Karpas-422 (cell line): ENCODE measurements around the gene BICRA. TPM values are rescaled to one million over a fixed set of nuclear protein-coding genes. Genes with fewer than 3 reads are reported as not detected.

Source experiments
- DNase-seq: peaks from one replicate; pipeline ENCODE4 v3.0.0-alpha.2; 2015
- H2AFZ ChIP-seq: fragments of 200-600 bp; sonication (generic); 2 replicates; pipeline ENCODE4 v1.6.1; 2014; ENCODE audit warnings: antibody characterized with exemption, low read length, mixed read lengths
- H3K27ac ChIP-seq: fragments of 200-600 bp; sonication (generic); 2 replicates; pipeline ENCODE4 v1.5.1; 2014; ENCODE audit warnings: mild to moderate bottlenecking, low read length, moderate library complexity
- H3K27me3 ChIP-seq: fragments of 200-600 bp; sonication (generic); 2 replicates; pipeline ENCODE4 v1.6.1; 2014; ENCODE audit warnings: low read length, mixed read lengths
- H3K36me3 ChIP-seq: fragments of 200-600 bp; sonication (generic); 2 replicates; pipeline ENCODE4 v1.6.1; 2014; ENCODE audit warnings: low read length, mixed read lengths; ENCODE audit not compliant: insufficient read depth
- H3K4me1 ChIP-seq: fragments of 200-600 bp; sonication (generic); 2 replicates; pipeline ENCODE4 v1.6.1; 2014; ENCODE audit warnings: mild to moderate bottlenecking, low read length, mixed read lengths
- H3K4me2 ChIP-seq: fragments of 200-600 bp; sonication (generic); 2 replicates; pipeline ENCODE4 v1.6.1; 2014; ENCODE audit warnings: low read length, low read depth, mild to moderate bottlenecking; ENCODE audit not compliant: poor library complexity, severe bottlenecking
- H3K4me3 ChIP-seq: fragments of 200-600 bp; sonication (generic); 2 replicates; pipeline ENCODE4 v1.5.1; 2014; ENCODE audit warnings: mild to moderate bottlenecking, antibody characterized with exemption, low read length, mixed read lengths
- H3K79me2 ChIP-seq: fragments of 200-600 bp; sonication (generic); 2 replicates; pipeline ENCODE4 v1.6.1; 2014; ENCODE audit warnings: mild to moderate bottlenecking, low read length, mixed read lengths
- H3K9ac ChIP-seq: fragments of 200-600 bp; sonication (generic); 2 replicates; pipeline ENCODE4 v1.6.0; 2014; ENCODE audit warnings: low read length
- H3K9me2 ChIP-seq: fragments of 200-600 bp; sonication (generic), shearing (Covaris generic); replicated peaks from 2 replicates; pipeline ENCODE4 v1.6.0; 2014; ENCODE audit warnings: mild to moderate bottlenecking, low read length, moderate library complexity; ENCODE audit not compliant: insufficient read depth
- H3K9me3 ChIP-seq: fragments of 300-700, 200-600 bp; sonication (generic); 2 replicates; pipeline ENCODE4 v1.6.1; 2014; ENCODE audit warnings: low read length, mixed read lengths
- H4K20me1 ChIP-seq: fragments of 200-600 bp; sonication (generic); 2 replicates; pipeline ENCODE4 v1.6.1; 2014; ENCODE audit warnings: mild to moderate bottlenecking, antibody characterized with exemption, low read length, low read depth; ENCODE audit not compliant: insufficient read depth
- total RNA-seq: library from RNA; depleted of rRNA; stranded (reverse); fragments of >200 nt; shearing (Covaris generic); gene quantifications from 2 replicates; pipeline ENCODE4 v1.2.3, GENCODE V29; 2014; ENCODE audit warnings: low replicate concordance

Gene BICRA
- total RNA-seq, 1 experiment from 2014 or later: 1.8 TPM

- no peak overlapping the region for H3K4me2 ChIP-seq
- H3K9me3 ChIP-seq: no peaks in the 10 kb centered on the region
- H3K9me2 ChIP-seq: no peaks in the 10 kb centered on the region
- DNase-seq: no peak
- H3K4me3 ChIP-seq: no peak overlapping the region
- no peak overlapping the region for H2AFZ ChIP-seq
- peaks cover 7% of the 10 kb centered on the region for H3K4me1 ChIP-seq
- no peaks in the 10 kb centered on the region for H3K36me3 ChIP-seq
- no peaks in the 10 kb centered on the region for H3K27me3 ChIP-seq
- no peak overlapping the region for H3K27ac ChIP-seq
- no peaks in the 10 kb centered on the region for H3K79me2 ChIP-seq
- no peaks in the 10 kb centered on the region for H4K20me1 ChIP-seq
- H3K9ac ChIP-seq: no peak overlapping the region
Measured at GRCh38 chr19:47679251-47679900, 70.4 kb downstream of the BICRA start.

- no peak overlapping the region for H3K9ac ChIP-seq
- H3K36me3 ChIP-seq: no peaks in the 10 kb centered on the region
- no peaks in the 10 kb centered on the region for H4K20me1 ChIP-seq
- DNase-seq: no peak
- H2AFZ ChIP-seq: no peak overlapping the region
- H3K27me3 ChIP-seq: no peaks in the 10 kb centered on the region
- no peak overlapping the region for H3K4me3 ChIP-seq
- H3K4me2 ChIP-seq: no peak overlapping the region
- peaks cover 7% of the 10 kb centered on the region for H3K4me1 ChIP-seq
- H3K79me2 ChIP-seq: no peaks in the 10 kb centered on the region
- H3K9me2 ChIP-seq: no peaks in the 10 kb centered on the region
- no peak overlapping the region for H3K27ac ChIP-seq
- H3K9me3 ChIP-seq: no peaks in the 10 kb centered on the region
Measured at GRCh38 chr19:47679922-47680857, 71.3 kb downstream of the BICRA start.

- Histone ChIP-seq H4K20me1 (no peaks in the 10 kb centered on the region), H3K9me3 (no peaks in the 10 kb centered on the region), H3K79me2 (no peaks in the 10 kb centered on the region), H3K27me3 (no peaks in the 10 kb centered on the region), H3K4me3 (no peak overlapping the region), H3K9me2 (no peaks in the 10 kb centered on the region), H3K36me3 (no peaks in the 10 kb centered on the region), H3K9ac (no peak overlapping the region), H3K4me1 (peaks cover 7% of the 10 kb centered on the region), H3K4me2 (no peak overlapping the region), H3K27ac (no peak overlapping the region), H2AFZ (no peak overlapping the region)
- DNase-seq: no peak
Measured at GRCh38 chr19:47680858-47681332, 72.0 kb downstream of the BICRA start.

GRCh38 chr19:47681388-47681787 is 72.5 kb downstream of the BICRA start:
- H3K4me3 ChIP-seq: no peak overlapping the region
- DNase-seq: no peak
- peaks cover 7% of the 10 kb centered on the region for H3K4me1 ChIP-seq
- H3K4me2 ChIP-seq: no peak overlapping the region
- H4K20me1 ChIP-seq: no peaks in the 10 kb centered on the region
- H2AFZ ChIP-seq: no peak overlapping the region
- no peak overlapping the region for H3K9ac ChIP-seq
- H3K36me3 ChIP-seq: no peaks in the 10 kb centered on the region
- H3K27me3 ChIP-seq: no peaks in the 10 kb centered on the region
- H3K27ac ChIP-seq: no peak overlapping the region
- H3K9me3 ChIP-seq: no peaks in the 10 kb centered on the region
- no peaks in the 10 kb centered on the region for H3K79me2 ChIP-seq
- H3K9me2 ChIP-seq: no peaks in the 10 kb centered on the region

GRCh38 chr19:47681936-47682335 is 73.0 kb downstream of the BICRA start:
- Histone ChIP-seq H2AFZ (no peak overlapping the region), H3K4me3 (no peak overlapping the region), H3K79me2 (no peaks in the 10 kb centered on the region), H3K9me2 (no peaks in the 10 kb centered on the region), H3K27ac (no peak overlapping the region), H4K20me1 (no peaks in the 10 kb centered on the region), H3K9me3 (no peaks in the 10 kb centered on the region), H3K4me1 (peaks cover 7% of the 10 kb centered on the region), H3K27me3 (no peaks in the 10 kb centered on the region), H3K36me3 (no peaks in the 10 kb centered on the region), H3K4me2 (no peak overlapping the region), H3K9ac (no peak overlapping the region)
- no peak for DNase-seq

- Histone ChIP-seq H3K36me3 (no peaks in the 10 kb centered on the region), H2AFZ (no peak overlapping the region), H3K27ac (no peak overlapping the region), H3K4me3 (no peak overlapping the region), H3K79me2 (no peaks in the 10 kb centered on the region), H3K4me2 (no peak overlapping the region), H3K27me3 (no peaks in the 10 kb centered on the region), H3K4me1 (peaks cover 7% of the 10 kb centered on the region), H4K20me1 (no peaks in the 10 kb centered on the region), H3K9me3 (no peaks in the 10 kb centered on the region), H3K9ac (no peak overlapping the region), H3K9me2 (no peaks in the 10 kb centered on the region)
- no peak for DNase-seq
Measured at GRCh38 chr19:47682939-47683338, 74.0 kb downstream of the BICRA start.

GRCh38 chr19:47686679-47687450 is 77.9 kb downstream of the BICRA start:
- no peak overlapping the region for H3K4me3 ChIP-seq
- H3K4me2 ChIP-seq: no peak overlapping the region
- H3K36me3 ChIP-seq: no peaks in the 10 kb centered on the region
- H3K9me3 ChIP-seq: no peaks in the 10 kb centered on the region
- no peaks in the 10 kb centered on the region for H3K27me3 ChIP-seq
- no peaks in the 10 kb centered on the region for H4K20me1 ChIP-seq
- no peak overlapping the region for H3K9ac ChIP-seq
- DNase-seq: no peak
- no peak overlapping the region for H3K27ac ChIP-seq
- H3K9me2 ChIP-seq: no peaks in the 10 kb centered on the region
- H2AFZ ChIP-seq: no peak overlapping the region
- peaks cover 7% of the 10 kb centered on the region for H3K4me1 ChIP-seq
- no peaks in the 10 kb centered on the region for H3K79me2 ChIP-seq

- Histone ChIP-seq H3K27me3 (no peaks in the 10 kb centered on the region), H4K20me1 (no peaks in the 10 kb centered on the region), H3K9me2 (no peaks in the 10 kb centered on the region), H3K4me3 (no peak overlapping the region), H3K4me1 (peaks cover 5% of the 10 kb centered on the region), H3K9ac (no peak overlapping the region), H2AFZ (no peak overlapping the region), H3K36me3 (no peaks in the 10 kb centered on the region), H3K9me3 (no peaks in the 10 kb centered on the region), H3K79me2 (no peaks in the 10 kb centered on the region), H3K27ac (no peak overlapping the region), H3K4me2 (no peak overlapping the region)
- no peak for DNase-seq
Measured at GRCh38 chr19:47687906-47688305, 79.0 kb downstream of the BICRA start.
